ENCODE measurements around the gene BLOC1S3. TPM values are rescaled to one million over a fixed set of nuclear protein-coding genes. Genes with fewer than 3 reads are reported as not detected.
A peak's percentile ranks its signal among the peaks of the same experiment; 100 is the strongest.

Gene BLOC1S3
- total RNA-seq, 1 donor = 6.2 TPM

- DNase-seq (ENCODE audit: low read depth in 2 of 3, low spot score in 2 of 3) = peak in 2 of 3 donors; percentile 41 to 44
Measured at GRCh38 chr19:45179072-45179891, 698 bp downstream of the BLOC1S3 start.

GRCh38 chr19:45179892-45180370, 1.3 kb downstream of the BLOC1S3 start:
- no peak for DNase-seq (ENCODE audit: low read depth in 2 of 3, low spot score in 2 of 3)

GRCh38 chr19:45180936-45181335, 2.4 kb downstream of the BLOC1S3 start:
- DNase-seq (ENCODE audit: low read depth in 2 of 3, low spot score in 2 of 3) = no peak

- no peak for DNase-seq (ENCODE audit: low read depth in 2 of 3, low spot score in 2 of 3)
Measured at GRCh38 chr19:45182758-45183157, 4.2 kb downstream of the BLOC1S3 start.

- no peak for DNase-seq (ENCODE audit: low read depth in 2 of 3, low spot score in 2 of 3)
Measured at GRCh38 chr19:45184115-45184514, 5.5 kb downstream of the BLOC1S3 start.

- no peak for DNase-seq (ENCODE audit: low read depth in 2 of 3, low spot score in 2 of 3)
Measured at GRCh38 chr19:45186509-45187334, 8.1 kb downstream of the BLOC1S3 start.

- peak in 2 of 3 donors; percentile 40 to 69 for DNase-seq (ENCODE audit: low read depth in 2 of 3, low spot score in 2 of 3)
Measured at GRCh38 chr19:45187421-45188100, 9.0 kb downstream of the BLOC1S3 start.

GRCh38 chr19:45189971-45190370, 11.4 kb downstream of the BLOC1S3 start:
- no peak for DNase-seq (ENCODE audit: low read depth in 2 of 3, low spot score in 2 of 3)

- no peak for DNase-seq (ENCODE audit: low read depth in 2 of 3, low spot score in 2 of 3)
Measured at GRCh38 chr19:45191375-45191774, 12.8 kb downstream of the BLOC1S3 start.

- no peak for DNase-seq (ENCODE audit: low read depth in 2 of 3, low spot score in 2 of 3)
Measured at GRCh38 chr19:45195764-45196163, 17.2 kb downstream of the BLOC1S3 start.

GRCh38 chr19:45200568-45200967, 22.0 kb downstream of the BLOC1S3 start:
- DNase-seq (ENCODE audit: low read depth in 2 of 3, low spot score in 2 of 3) = peak in 2 of 3 donors; percentile 37 to 63

GRCh38 chr19:45202637-45203036, 24.1 kb downstream of the BLOC1S3 start:
- DNase-seq (ENCODE audit: low read depth in 2 of 3, low spot score in 2 of 3) = no peak

GRCh38 chr19:45205810-45206209, 27.2 kb downstream of the BLOC1S3 start:
- DNase-seq (ENCODE audit: low read depth in 2 of 3, low spot score in 2 of 3) = no peak

- no peak for DNase-seq (ENCODE audit: low read depth in 2 of 3, low spot score in 2 of 3)
Measured at GRCh38 chr19:45206328-45206727, 27.7 kb downstream of the BLOC1S3 start.

GRCh38 chr19:45211751-45212381, 33.3 kb downstream of the BLOC1S3 start:
- DNase-seq (ENCODE audit: low read depth in 2 of 3, low spot score in 2 of 3) = peak in 1 of 3 donors; percentile 22

GRCh38 chr19:45213031-45213430, 34.4 kb downstream of the BLOC1S3 start:
- DNase-seq (ENCODE audit: low read depth in 2 of 3, low spot score in 2 of 3) = no peak

GRCh38 chr19:45215391-45216191, 37.0 kb downstream of the BLOC1S3 start:
- no peak for DNase-seq (ENCODE audit: low read depth in 2 of 3, low spot score in 2 of 3)

GRCh38 chr19:45216667-45217066, 38.1 kb downstream of the BLOC1S3 start:
- no peak for DNase-seq (ENCODE audit: low read depth in 2 of 3, low spot score in 2 of 3)

GRCh38 chr19:45217193-45217956, 38.8 kb downstream of the BLOC1S3 start:
- DNase-seq (ENCODE audit: low read depth in 2 of 3, low spot score in 2 of 3) = no peak

All from hematopoietic multipotent progenitor cell (in vitro differentiated cells).